NCI-H2171 (cell line): Measurements from ENCODE around the gene NR2F6.

Experiments used
- DNase-seq: peaks from one replicate; lab custom pipeline; 2025; lab: John Stamatoyannopoulos, UW

Gene NR2F6

DNA sequence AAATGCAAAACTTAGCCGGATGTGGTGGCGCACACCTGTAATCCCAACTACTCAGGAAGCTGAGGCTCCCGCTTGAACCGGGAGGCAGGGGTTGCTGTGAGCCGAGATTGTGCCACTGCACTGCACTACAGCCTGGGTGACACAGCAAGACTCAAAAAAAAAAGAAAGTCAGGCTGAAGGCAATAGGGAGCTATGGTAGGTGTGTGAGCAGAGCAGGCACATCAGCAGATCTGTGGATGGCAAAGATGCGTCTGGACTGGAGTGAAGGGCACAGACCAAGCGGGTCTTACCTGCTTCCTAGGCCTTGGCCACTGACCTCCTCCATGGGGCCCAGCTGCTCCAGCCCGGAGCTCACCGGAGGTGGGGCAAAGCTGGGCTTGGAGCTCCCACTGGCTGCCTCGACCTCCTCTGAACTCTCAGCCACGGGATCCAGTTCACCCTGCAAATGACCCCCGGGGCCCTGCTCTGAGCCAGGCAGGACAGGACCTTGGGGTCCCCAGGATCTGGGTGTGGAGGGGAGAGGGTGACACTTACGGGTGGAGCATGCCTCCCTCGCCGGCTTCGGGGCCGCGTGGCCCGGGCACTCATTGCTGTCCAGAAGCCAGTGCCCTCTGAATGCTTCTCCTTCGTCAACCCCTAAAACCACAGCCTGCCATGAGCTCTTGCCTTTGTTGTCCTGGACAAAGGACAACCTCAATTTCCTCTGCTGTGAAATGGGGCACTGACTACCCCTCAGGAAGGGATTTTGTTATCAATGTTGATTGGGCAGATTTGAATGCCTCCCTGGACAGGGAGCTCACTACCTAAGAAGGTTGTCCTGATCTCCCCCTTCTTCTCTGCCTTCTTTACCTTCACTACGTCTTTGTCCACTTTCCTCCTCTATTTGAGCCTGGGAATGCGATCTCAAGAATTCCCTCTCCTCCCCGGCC lies 18.3 kb upstream of the NR2F6 start:
- DNase-seq: no peak

GRCh38 chr19:17262557-17262956 lies 16.8 kb upstream of the NR2F6 start:
- no peak for DNase-seq

DNA sequence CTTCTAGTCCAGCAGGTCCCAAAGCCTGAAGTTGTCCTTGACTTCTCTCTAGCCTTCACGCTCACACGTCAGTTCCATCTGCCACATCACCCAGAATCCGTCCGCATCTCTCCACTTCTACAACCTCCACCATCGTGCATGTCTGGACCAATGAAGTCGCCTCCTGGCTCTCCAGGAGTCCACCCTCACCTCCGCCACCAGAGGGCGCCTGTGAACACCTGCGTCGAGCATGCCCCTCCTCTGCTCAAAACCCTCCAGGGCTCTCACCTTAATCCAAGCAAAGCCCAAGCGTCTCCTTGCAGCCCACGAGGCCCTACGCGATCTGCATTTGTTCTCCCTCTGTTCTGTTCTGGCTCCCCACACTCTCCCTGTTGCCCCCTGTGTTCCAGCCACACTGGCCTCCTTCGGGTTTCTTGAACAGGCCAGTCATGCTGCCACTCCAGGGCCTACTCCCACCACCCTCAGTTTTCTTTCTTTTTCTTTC lies 15.2 kb upstream of the NR2F6 start:
- peak; percentile 69 for DNase-seq

- DNase-seq: no peak
Observed at GRCh38 chr19:17259934-17260333, 14.2 kb upstream of the NR2F6 start.

DNA sequence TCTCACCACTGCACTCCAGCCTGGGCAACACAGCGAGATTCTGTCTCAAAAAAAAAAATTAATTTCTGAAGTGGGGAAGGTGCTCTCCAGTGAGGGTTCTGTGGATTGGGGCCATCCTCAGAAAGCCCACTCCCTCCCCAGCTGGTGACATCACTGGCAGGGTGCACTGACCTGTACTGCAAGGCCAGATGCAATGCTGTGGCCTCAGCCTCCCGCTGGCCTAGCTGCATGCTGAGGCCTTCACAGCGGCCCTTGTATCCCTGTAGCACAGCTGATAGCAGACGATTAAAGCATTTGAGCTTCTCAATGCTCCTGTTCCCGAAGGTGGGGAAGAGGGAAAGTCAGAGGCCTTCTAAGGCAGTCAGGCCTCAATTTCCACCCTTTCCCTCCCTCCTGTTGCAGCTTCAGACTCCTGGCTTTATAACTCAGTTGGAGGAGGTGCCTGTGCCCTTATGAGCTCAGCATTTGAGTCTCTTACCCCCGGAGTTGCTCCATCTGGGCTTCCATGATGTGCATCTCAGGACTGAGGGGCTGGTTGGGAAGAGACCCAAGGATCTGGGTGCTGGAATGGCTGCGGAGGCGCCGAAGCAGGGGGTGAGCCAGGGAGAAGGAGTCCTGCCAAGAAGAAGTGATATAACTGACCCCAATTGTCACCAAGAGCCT lies 13.5 kb upstream of the NR2F6 start:
- no peak for DNase-seq

DNA sequence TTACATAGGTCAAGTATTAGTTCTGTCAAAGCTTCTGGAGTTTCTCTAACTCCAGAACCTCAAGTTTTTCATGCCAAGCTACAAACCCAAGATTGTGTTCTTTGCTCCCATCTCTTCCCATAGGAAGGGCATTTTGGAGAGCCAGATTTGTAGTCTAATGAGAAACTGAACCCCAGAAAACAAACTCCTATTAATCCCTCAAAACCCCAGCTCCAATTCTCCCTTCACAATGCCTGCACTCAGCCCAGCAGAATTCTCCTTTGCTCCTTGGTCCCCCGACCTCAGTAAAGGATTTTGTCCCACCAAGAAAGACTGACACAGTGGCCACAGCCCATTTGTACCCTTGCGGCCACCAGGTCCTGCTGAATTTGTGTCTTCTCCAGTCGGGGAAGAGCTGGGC lies 10.4 kb upstream of the NR2F6 start:
- DNase-seq: no peak

DNA sequence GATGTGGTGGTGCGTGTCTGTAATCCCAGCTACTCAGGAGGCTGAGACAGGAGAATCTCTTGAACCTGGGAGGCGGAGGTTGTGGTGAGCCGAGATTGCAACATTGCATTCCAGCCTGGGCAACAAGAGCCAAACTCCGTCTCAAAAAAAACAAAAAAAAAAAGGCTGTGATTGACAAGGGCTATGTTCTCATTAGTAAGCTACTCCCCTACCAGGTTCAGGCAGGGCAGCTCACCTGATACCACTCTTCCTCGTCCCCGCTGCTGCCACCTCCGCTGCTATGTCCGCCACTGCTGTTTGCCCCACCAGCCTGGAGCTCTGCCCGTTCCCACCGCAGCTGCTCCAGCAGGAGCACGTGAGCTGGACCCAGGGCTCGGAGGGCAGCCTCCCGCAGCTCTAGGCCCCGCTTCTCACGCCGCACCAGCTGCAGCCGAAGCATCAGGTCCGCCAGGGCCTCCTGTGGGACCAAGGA lies 9.5 kb upstream of the NR2F6 start:
- no peak for DNase-seq

DNA sequence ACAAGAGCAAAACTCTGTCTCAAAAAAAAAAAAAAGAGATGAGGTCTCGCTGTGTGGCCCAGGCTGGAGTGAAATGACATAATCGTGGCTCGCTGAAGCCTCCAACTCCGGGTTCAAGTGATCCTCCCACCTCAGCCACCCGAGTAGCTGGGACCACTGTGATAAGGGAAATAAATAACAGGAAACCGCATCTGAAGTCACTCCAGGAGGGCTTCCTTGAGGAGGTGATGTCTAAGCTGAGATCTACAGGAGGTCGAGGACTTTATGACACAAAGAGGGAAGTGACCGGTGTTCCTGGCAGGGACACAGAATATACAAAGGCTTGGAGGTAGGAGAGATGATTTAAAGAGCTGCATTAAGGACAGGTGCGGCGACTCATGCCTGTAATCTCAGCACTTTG lies 8.9 kb upstream of the NR2F6 start:
- DNase-seq: no peak

DNA sequence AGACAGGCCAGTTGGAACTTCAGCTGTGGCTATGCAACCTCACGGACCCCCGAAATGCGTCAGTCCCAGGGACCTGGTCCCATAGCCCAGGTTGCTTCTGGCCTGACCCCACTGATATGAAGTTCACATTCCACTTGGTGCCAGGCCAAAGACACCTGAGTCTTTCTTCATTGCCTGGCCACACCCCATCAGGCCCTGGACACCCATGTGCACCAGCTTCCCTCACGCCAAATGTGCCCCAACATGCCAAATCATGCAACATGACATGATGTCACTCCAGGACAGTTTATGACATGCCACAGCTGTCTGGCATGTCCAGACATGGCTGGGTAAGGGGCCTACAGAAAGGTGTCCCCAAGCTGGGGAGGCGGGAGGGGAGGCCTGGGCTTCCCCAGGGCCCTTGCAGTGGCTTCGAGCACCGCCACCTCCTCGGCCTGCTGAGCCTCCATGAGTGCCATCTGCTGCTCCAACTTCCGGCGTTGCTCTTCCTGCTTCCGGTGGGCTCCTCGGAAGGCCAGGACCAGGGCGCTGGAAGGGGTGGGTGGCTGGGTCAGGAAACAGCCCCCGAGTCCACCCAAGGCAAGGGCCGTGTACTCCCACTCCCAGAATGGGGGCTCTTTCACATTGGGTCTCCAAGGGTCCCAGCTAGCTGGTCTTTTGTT lies 4.3 kb upstream of the NR2F6 start:
- no peak for DNase-seq

- no peak for DNase-seq
Observed at GRCh38 chr19:17248011-17248776, 2.5 kb upstream of the NR2F6 start.

- DNase-seq: no peak
Observed at GRCh38 chr19:17246681-17247425, 1.1 kb upstream of the NR2F6 start.

- no peak for DNase-seq
Observed at GRCh38 chr19:17244618-17245534, 843 bp downstream of the NR2F6 start.

- DNase-seq: no peak
Observed at GRCh38 chr19:17243830-17244617, 1.7 kb downstream of the NR2F6 start.

DNA sequence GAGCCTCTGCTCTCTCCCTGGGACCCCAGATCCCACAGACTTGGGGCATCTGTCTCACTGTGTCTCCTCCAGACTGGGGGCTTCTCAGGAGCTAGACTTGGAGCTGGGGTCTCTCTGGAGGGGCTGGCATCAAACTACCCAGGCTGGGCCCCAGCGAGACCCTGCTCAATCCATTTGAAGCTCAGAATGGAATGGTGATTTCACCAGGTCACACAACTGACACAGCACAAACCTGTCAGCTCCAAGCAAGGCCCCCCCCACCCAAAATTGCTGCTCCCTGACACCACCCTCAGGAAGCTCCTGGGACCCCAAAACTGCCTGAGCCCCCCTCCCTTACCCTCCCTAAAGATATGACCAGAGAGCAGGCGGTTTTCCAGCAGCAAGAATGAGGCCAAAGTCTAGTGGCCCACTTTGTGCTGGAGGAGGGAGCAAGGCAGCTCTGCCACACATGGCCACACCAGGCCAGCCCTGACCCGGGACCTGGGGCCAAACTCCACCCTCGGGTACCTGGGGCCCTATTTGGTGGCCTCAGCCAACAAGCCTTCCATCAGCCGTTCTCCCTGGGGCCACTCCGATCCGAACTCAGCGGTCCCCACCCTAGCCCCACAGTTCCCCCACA lies 2.4 kb downstream of the NR2F6 start:
- no peak for DNase-seq

GRCh38 chr19:17242431-17243208 lies 3.1 kb downstream of the NR2F6 start:
- DNase-seq: no peak

DNA sequence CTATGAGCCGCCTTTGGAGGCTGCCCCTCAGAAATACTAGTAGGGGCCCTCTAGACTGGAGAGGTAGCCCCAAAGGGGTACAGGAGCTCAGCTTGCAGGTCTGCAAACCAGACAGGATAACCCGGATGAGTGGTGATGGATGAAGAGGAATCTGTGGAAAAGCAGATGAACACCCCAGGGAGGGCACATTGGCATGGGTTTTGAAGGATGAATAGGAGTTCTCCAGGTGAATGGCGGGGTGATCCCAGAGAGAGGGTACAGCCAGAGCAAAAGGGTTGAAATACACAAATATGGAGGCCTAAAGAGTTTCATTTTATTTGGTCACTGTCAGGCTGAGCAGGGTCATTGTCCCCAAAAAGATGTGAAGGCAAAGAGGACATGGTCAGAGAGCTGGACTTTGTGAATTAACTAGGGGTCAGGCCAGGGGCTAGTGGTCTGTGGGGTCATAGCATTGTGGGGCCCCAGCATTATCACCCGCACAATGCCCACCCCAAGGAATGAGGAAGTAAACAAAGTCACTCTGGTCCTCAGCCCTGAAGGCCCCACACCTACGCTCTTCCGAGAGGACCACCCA lies 4.8 kb downstream of the NR2F6 start:
- no peak for DNase-seq

DNA sequence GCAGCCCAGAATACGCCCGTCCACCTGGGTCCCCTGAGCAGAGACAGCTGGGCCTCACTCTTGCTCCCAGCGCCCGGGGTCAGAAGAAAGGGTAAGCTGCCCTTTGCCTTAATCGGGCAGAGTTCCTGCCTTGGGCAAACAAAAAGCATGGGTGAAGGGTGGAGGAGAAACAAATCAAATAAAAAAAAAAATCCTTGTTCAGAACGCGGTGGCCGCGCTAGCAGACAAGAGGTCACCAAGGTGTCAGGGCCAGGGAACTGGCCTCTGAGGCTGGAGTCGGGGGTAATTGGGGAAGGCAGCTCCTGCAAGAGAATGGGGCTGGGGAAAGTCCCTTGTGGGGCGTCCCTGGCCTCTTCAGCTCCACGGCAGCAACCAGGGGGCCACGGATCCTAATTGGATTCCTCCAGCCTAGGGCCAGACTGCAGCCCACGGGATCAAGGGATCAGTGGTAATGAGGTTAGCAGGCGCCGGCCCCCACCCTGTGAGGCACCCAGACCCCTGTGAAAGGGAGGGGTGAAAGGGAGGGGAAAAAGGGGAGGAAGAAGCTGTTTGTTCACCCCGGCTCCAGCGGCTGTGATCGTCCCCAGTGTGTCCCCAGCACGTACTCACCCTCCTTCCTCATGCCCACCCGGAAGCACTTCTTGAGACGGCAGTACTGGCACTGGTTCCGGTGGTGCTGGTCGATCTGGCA lies 5.5 kb downstream of the NR2F6 start:
- DNase-seq: no peak
